ENCODE results near the gene PCMTD2.
A peak's percentile ranks its signal among the peaks of the same experiment; 100 is the strongest.
"Not testable (repeated sequence)": the region's sequence is repeated elsewhere in the genome, so short reads cannot be mapped to it uniquely, and the experiment has no call there.

Gene PCMTD2

DNA sequence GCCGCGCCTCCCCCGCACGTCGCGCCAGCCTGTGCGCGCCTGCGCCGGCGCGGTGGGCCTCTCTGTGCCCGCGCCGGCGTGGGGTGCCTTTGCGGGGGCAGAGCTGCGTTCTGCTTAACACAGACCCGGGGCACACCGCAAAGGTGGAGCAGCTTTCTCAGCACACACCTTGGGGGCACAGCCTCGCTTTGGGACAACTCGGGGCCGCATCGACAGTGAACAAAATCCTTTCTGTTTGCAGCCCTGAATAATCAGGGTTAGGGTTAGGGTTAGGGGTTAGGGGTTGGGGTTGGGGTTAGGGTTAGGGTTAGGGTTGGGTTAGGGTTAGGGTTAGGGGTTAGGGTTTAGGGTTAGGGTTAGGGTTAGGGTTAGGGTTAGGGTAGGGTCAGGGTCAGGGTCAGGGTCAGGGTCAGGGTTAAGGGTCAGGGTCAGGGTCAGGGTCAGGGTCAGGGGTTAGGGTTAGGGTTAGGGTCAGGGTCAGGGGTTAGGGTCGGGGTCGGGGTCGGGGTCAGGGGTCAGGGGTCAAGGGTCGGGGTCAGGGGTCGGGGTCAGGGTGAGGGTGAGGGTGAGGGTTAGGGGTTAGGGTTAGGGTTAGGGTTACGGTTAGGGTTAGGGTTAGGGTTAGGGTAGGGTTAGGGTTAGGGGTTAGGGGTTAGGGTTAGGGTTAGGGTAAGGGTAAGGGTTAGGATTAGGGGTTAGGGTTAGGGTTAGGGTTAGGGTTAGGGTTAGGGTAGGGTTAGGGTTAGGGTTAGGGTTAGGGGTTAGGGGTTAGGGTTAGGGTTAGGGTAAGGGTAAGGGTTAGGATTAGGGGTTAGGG, 31.1 kb downstream of the PCMTD2 start:
- DNase-seq (ENCODE audit: low read depth, low spot score) = peak; percentile 3

DNA sequence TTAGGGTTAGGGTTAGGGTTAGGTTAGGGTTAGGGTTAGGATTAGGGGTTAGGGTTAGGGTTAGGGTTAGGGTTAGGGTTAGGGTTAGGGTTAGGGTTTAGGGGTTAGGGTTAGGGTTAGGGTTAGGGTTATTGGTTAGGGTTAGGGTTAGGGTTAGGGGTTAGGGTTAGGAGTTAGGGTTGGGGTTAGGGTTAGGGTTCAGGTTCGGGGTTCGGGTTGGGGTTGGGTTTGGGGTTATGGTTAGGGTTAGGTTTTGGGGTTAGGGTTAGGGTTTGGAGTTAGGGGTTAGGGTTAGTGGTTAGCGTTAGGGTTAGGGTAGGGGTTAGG, 31.7 kb downstream of the PCMTD2 start:
- not testable (repeated sequence) for DNase-seq (ENCODE audit: low read depth, low spot score)

DNA sequence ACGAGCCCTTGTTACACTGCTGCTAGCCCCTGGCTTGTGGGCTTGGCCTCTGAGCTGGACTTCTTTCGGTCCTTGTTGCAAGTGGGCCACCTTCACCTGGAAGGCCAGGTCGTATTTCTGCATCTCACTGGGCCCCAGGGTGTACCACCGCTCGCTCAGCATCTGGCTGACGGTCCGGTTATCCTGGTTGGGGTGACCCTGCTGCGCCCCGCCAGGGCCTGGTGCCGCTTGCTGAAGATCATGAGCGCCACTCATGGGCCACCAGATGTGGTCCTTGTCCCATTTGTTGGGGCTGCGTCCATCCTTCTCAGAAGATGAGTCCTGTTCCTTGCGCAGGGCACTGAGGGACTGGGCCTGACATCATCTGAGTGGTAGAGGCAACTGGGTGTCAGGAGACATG, 36.6 kb downstream of the PCMTD2 start:
- DNase-seq (ENCODE audit: low read depth, low spot score) = not testable (repeated sequence)

DNA sequence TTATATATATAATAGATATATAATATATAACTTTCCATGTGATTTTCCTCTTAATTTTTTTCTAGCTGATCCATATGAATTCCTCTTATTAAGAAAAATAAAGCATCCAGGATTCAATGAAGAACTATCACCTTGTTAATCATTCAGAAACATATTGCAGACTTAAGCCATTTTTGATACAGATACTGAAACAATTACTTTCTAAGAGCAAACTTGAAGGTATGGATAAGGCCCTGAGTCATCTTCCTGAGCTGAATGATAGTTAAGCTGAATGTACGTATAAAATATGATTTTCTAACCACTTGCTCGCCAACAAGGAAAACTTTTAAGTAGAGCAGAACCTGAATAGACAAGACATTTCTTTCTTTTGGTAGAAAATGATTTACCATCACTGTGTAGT, 47.5 kb downstream of the PCMTD2 start:
- DNase-seq (ENCODE audit: low read depth, low spot score) = not testable (repeated sequence)

GRCh38 chr20:64313761-64314160, 58.2 kb downstream of the PCMTD2 start:
- not testable (repeated sequence) for DNase-seq (ENCODE audit: low read depth, low spot score)

DNA sequence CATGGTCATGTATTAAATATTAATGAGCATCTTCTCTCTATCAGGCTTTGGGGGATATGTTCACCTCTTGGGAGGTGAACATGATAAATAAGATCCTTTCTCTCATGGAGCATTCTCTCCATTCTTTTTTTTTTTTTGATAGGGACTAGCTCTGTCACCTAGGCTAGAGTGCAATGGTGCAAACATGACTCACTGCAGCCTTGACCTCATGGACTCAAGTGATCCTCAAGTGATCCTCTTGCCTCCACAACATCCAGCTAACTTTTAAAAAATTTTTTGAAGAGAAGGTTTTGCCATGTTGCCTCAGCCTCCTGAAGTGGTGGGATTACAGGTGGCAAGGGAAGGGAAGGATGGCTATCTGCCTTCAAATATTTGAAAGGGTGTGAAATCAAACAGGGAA, 59.8 kb downstream of the PCMTD2 start:
- DNase-seq (ENCODE audit: low read depth, low spot score) = not testable (repeated sequence)

- not testable (repeated sequence) for DNase-seq (ENCODE audit: low read depth, low spot score)
Measured at GRCh38 chr20:64315884-64316283, 60.3 kb downstream of the PCMTD2 start.

- DNase-seq (ENCODE audit: low read depth, low spot score) = peak; percentile 27
Measured at GRCh38 chr20:64316415-64317083, 61.0 kb downstream of the PCMTD2 start.

- not testable (repeated sequence) for DNase-seq (ENCODE audit: low read depth, low spot score)
Measured at GRCh38 chr20:64317331-64317730, 61.8 kb downstream of the PCMTD2 start.

DNA sequence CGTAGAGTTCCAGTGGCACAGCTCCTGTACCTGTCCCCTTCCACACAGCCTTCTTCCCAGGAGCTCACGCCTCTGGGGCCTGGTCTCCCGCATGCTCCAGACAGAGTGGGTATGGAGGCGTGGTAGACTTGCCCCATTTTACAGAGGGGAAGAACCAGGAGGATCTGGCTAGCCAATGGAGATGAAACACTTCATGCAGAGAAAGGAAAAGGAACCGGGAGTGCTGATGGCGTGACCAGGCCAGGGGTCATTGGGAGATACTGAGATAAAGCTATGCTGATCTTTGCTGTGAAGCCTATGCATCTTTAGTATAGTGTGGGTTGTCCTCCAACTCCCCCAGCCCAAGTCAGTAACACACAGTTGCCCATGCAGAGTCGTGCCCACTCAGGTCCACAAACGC, 62.5 kb downstream of the PCMTD2 start:
- not testable (repeated sequence) for DNase-seq (ENCODE audit: low read depth, low spot score)

GRCh38 chr20:64322031-64322789, 66.7 kb downstream of the PCMTD2 start:
- not testable (repeated sequence) for DNase-seq (ENCODE audit: low read depth, low spot score)

Data from astrocyte of the hippocampus (primary cell).